Measurements from ENCODE around the gene BTG1. TPM values are rescaled to one million over a fixed set of nuclear protein-coding genes. Genes with fewer than 3 reads are reported as not detected.
"Not testable (repeated sequence)": the region's sequence is repeated elsewhere in the genome, so short reads cannot be mapped to it uniquely, and the experiment has no call there.

BTG1 gene
- total and polyA plus RNA-seq, 2 experiments from 2014 or later: 61.2 to 219 TPM

DNA sequence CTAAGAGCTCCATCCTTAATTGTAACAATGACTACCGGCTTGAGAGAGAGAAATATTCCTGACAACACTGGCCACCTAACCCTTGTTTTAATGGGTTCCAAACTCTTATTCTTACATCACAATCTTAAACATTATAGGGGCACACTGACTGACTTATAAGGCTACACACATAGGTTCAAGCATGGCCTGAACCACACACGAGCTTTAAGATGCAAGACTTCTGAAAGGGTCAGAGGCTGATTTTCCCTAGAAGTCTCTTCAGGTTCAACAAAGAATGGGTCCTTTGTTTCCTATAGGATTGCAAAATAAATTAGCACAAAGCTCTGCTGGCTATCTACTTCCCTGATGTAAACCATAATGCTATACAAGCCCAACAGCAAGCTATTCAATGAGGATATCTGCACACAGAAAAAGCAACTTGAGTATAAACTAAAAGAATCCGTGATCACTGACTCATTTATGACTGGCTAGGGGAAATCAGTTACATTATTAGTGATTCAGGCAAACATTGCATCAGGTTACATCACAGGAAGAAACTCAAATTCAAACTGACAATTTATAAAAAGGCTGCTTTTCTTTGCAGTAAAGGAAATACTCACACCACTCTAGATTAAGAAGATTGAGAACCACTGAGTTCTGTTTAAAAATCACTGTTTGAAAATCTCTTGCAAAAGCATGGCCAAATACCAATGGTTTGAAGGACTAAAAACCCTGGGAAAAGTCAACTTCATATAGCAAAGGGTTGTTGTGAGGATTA is 8.5 kb downstream of the BTG1 start:
- Histone ChIP-seq H3K9me3 (ENCODE audit: low read depth) (no peaks in the 10 kb centered on the region), H3K4me1 (ENCODE audit: low read depth) (peaks cover 67% of the 10 kb centered on the region), H3K27me3 (no peaks in the 10 kb centered on the region), H3K27ac (peak overlapping the region; percentile 99), H3K36me3 (peaks cover 3% of the 10 kb centered on the region), H3K4me3 (peak overlapping the region; percentile 99)
- DNase-seq (ENCODE audit: low read depth in 1 of 2, low spot score in 1 of 2): peak in 1 of 2 donors; percentile 89
- TF ChIP-seq, protein P1, sequence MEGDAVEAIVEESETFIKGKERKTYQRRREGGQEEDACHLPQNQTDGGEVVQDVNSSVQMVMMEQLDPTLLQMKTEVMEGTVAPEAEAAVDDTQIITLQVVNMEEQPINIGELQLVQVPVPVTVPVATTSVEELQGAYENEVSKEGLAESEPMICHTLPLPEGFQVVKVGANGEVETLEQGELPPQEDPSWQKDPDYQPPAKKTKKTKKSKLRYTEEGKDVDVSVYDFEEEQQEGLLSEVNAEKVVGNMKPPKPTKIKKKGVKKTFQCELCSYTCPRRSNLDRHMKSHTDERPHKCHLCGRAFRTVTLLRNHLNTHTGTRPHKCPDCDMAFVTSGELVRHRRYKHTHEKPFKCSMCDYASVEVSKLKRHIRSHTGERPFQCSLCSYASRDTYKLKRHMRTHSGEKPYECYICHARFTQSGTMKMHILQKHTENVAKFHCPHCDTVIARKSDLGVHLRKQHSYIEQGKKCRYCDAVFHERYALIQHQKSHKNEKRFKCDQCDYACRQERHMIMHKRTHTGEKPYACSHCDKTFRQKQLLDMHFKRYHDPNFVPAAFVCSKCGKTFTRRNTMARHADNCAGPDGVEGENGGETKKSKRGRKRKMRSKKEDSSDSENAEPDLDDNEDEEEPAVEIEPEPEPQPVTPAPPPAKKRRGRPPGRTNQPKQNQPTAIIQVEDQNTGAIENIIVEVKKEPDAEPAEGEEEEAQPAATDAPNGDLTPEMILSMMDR (IDR thresholded peaks at IDR 0.05; ENCODE audit: low read depth, low read length): no peak

DNA sequence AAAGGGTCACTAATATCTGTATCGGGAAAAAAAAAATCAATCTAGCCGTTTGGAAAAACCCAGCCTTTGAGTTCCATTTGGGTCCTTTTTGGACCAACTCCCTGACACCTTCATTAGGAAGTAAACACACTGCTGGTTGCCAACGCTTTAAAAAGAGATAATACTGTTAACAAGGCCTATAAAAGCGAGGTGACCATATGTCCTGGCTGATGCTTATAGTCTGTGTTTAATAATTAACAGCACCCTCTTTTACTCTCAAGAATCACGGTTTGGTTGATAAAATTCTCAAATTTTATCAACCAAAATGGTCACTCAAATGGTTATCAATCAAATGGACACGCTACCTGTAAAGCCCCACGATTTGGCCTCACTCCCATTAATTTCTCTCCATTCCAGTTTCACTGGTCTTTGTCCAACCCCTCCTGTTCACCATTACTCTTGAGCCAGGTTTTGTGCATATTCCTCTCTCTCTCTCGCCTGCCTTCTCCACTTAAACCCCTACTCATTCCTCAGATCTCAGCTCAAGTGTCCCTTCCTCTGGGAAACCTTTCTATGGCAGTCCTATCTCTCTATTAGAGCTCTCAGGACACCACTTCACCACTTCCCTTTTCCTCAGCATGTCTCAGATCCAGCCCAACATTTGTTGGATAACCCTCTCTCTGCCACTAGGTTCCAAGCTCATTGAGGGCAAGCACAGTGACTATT is 9.5 kb downstream of the BTG1 start:
- H3K36me3 ChIP-seq: no peaks in the 10 kb centered on the region
- no peak overlapping the region for H3K4me3 ChIP-seq
- peaks cover 77% of the 10 kb centered on the region for H3K4me1 ChIP-seq (ENCODE audit: low read depth)
- no peaks in the 10 kb centered on the region for H3K9me3 ChIP-seq (ENCODE audit: low read depth)
- peak in 1 of 2 donors; percentile 64 for DNase-seq (ENCODE audit: low read depth in 1 of 2, low spot score in 1 of 2)
- TF ChIP-seq, protein P1 (IDR thresholded peaks at IDR 0.05; ENCODE audit: low read depth, low read length): no peak
- H3K27me3 ChIP-seq: no peaks in the 10 kb centered on the region
- peak overlapping the region; percentile 99 for H3K27ac ChIP-seq

DNA sequence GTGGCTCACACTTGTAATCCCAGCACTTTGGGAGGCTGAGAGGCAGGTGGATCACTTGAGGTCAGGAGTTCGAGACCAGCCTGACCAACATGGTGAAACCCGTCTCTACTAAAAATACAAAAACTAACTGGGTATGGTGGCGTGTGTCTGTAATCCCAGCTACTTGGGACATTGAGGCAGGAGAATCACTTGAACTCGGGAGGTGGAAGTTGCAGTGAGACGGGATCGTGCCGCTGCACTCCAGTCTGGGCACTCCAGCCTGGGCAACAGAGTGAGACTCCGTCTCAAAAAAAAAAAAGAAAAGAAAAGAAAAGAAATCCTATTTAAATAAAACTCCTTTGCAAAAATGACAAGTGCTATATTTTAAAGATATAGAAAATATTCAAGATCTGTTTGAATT is 10.1 kb downstream of the BTG1 start:
- not testable (repeated sequence) for H3K27me3 ChIP-seq; H3K9me3 ChIP-seq (ENCODE audit: low read depth); DNase-seq (ENCODE audit: low read depth in 1 of 2, low spot score in 1 of 2); H3K4me3 ChIP-seq; H3K36me3 ChIP-seq
- H3K4me1 ChIP-seq (ENCODE audit: low read depth): peaks cover 83% of the 10 kb centered on the region
- H3K27ac ChIP-seq: peak overlapping the region; percentile 99

DNA sequence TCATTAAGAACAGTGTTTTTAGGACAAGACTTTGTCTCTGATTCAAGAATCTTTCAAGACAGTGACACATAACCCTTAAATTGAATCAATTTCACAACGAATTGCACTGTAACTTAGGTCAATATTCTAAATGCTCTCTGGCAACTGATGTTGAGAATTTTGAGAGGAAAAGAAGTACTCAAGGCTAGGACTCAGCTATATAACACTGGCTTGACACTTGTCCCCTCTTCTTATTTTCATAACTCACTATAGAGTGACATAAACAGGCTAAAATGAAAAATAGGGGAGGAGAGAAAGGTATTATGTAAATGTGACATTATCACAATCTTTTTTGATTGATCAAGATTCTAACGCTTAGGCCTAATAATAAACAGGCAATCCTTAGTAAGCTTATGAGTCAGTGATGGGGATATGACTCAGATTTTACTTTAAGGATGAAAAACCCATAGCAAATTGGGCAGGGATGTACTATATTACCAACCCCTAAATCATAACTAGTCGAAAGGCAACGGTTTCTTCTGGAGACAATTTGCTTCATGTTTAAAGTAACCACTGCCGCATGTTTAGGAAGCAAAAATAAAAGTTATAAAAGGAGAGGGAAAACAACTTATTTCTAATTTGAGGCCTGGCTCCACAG is 10.9 kb downstream of the BTG1 start:
- Histone ChIP-seq H3K9me3 (ENCODE audit: low read depth) (no peaks in the 10 kb centered on the region), H3K4me1 (ENCODE audit: low read depth) (peaks cover 87% of the 10 kb centered on the region), H3K36me3 (no peaks in the 10 kb centered on the region), H3K4me3 (no peak overlapping the region), H3K27ac (peak overlapping the region; percentile 99), H3K27me3 (no peaks in the 10 kb centered on the region)
- TF ChIP-seq, protein P1 (IDR thresholded peaks at IDR 0.05; ENCODE audit: low read depth, low read length): no peak
- DNase-seq (ENCODE audit: low read depth in 1 of 2, low spot score in 1 of 2): no peak

DNA sequence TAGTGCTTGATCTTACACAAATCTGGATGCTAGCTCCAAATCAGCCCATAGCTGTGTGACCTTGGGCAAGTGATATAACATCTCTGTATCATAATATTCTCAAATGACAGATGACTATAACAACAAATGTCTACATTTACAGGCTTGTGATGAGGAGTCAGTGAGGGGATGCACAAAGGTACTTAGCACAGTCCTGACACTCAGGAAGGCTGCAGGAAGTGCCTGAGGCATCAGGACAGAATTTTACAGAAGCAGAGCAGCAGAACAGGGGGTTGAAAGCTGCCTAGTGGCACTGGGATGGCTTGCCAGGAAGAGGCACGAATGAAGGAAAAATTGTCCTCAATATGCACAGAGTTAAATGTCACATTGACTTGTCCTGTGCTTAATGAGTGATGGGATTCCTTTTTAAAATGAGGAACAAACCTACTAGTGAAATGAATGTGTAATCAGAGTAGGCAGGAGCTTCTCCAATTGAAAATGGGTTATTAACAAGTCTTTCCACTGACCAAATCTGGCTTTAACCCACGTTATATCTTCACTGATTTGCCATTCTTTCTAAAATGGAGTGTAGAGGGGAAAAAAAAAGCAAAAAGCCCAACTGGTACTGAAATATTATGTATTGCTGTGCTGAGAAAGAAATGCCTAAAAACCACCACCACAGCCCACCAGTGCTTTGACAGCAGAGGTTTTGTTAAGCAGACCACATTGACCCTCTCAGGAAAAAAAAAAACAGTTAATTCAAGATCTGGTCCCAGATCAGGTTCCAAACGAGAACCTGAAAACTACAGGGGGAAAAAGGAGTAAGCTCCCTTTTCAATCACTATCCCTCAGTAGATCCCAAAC is 11.6 kb downstream of the BTG1 start:
- Histone ChIP-seq H3K27ac (peak overlapping the region; percentile 99), H3K4me3 (no peak overlapping the region)

More for the DNA sequence above, 11.6 kb downstream of the BTG1 start:
- TF ChIP-seq, protein P1 (IDR thresholded peaks at IDR 0.05; ENCODE audit: low read depth, low read length): no peak
- Histone ChIP-seq H3K9me3 (ENCODE audit: low read depth) (no peaks in the 10 kb centered on the region), H3K36me3 (no peaks in the 10 kb centered on the region), H3K27me3 (no peaks in the 10 kb centered on the region), H3K4me1 (ENCODE audit: low read depth) (peaks cover 84% of the 10 kb centered on the region)
- no peak for DNase-seq (ENCODE audit: low read depth in 1 of 2, low spot score in 1 of 2)
